Stimulated activated CD8-positive, alpha-beta memory T cell treated with anti-CD3 and anti-CD28 coated beads, Interleukin-7, amount 100 ng/mL, for 48 hours (primary cell): ENCODE data around the gene OSTN.
"Not testable (repeated sequence)": the region's sequence is repeated elsewhere in the genome, so short reads cannot be mapped to it uniquely, and the experiment has no call there.

ENCODE experiments used
- DNase-seq, 2 donors: peaks; one replicate each; pipeline ENCODE4 v3.0.0-alpha.2; 2020; ENCODE audit warnings: low read depth in 1 of 2; ENCODE audit errors: extremely low read depth in 1 of 2

The OSTN gene

DNA sequence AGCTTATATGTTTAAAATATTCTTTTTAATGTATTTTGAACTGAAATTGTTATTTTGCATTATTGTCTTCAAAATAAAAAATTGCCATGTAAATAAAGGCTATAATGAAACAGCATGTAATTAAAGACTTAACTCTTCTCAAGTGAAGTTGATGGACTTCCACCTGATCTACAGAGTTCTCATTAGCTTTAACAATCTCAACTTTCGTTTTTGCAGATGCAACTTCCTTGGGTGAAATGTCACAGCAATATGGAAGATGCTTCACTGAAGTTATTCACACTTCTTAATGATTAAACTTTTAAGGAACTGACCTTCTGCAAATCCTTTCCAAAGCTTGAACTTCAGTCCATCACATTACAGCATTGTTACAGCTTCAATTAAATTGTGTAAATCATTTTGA lies 63.6 kb downstream of the OSTN start:
- no peak for DNase-seq

DNA sequence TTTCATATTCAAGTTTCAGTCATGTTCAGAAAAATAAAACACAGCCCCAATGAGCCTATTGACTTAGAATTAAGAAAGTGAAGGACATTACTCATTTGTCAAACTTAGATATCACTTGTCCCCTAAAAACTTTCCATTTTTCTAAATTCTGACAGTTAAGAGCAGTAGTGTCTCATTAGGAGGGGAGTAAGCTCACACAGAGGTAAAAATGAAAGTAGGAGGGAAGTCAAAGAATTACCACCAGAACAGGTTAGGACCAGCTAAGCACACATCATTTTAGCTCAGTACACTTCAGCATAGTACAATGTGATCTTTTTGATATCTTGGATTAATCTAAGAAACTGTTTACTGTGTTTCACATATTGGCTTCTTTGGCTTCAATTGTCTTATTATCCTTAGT lies 64.3 kb downstream of the OSTN start:
- DNase-seq: no peak

DNA sequence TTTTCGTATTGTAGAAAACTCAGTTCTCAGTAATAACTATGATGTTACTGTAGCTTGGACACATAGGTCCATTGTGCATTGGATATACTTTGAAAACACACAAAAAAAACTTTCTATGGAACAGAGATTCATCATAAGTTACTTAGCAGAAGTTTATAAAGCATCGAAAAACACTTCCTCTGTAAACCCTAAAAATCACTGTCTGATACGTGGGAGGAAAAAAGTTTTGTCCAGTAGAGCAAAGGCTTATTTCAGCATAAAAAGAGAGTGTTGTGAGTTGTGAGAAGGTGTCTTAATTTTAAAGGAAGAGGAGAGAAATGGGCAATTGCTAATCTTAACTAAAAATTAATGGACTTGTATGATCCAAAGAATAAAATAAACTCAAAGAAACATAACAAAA lies 64.8 kb downstream of the OSTN start:
- DNase-seq: no peak

DNA sequence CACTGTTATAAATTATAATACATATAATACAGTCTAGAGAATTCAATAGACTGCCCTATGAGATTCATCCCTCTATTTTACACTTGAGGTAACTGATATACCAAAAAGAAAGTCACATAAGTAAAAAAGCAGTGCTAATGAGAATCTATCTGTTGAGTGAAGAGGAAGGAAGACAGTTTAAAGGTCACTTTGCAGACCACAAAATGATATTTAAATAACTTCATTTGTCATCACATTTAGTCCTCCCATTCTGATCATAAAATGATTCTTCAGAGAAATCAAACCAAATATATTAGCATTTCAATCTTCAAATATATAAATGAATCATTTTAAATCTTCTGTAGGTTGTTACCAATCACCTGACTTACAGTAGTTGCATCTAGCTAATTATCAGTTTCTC lies 69.7 kb downstream of the OSTN start:
- no peak for DNase-seq

DNA sequence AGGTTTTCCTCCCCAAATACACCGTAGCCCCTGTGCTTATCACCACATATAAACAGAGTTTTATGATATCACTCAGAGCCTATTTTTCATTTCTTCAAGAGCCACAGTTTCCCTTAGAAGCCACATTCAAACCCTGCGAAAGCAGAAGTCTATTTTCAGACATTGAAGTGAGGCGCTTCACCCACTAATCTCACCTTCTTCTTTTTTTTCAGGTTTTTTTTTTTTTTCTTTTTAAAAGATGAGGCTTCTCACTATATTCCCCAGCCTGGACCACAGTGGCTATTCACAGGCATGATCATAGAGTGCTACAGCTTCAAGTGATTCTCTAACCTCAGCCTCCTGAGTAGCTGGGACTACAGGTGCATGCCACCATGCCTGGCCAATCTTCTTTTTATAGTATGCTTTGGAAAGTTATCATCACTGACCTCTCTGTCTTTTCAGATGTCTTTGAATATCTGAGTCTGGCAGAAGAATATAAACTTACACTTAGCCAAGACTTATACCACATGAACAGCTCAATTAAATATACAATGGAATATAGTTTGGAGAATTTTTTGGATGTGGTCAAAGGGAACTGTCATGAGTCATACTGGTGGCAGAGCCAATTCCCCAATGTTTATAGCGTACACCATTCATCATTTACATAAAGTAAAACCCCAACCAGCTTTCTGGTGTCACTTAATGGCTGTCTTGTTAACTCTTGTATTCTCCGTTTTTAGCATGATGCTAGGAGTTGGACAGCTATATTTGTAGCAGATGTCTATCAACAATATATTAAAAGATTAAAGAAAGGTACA lies 70.4 kb downstream of the OSTN start:
- no peak for DNase-seq

DNA sequence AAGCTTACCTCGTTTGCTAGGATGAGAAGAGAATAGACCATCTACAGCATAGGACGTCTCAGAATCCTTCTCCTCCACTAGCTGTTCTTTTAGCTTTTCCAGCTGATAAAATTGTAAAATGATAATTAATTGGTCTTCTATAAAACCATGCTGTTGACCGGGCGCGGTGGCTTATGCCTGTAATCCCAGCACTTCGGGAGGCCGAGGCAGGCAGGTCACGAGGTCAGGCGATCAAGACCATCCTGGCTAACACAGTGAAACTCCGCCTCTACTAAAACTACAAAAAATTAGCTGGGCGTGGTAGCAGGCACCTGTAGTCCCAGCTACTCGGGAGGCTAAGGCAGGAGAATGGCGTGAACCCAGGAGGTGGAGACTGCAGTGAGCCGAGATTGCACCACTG lies 76.2 kb downstream of the OSTN start:
- DNase-seq: not testable (repeated sequence)

DNA sequence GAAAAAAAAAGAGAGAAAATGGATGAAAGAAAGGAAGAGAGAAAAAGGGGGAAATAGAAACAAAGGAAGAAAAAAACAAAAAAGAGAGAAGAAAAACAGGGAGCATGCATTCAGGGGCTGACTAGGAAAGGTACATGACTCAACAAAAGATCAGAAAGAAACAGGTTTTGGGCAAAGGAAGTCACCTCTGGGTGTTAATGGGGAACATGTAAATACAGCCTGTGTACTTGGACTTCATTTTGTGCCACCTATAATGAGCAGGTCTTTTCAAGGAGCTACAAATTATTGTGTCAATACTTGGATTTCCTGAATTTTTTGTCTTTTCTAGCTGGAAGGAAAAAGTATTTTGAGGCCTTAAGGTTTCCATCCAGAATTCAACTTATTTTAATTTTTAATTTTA lies 76.7 kb downstream of the OSTN start:
- DNase-seq: no peak

DNA sequence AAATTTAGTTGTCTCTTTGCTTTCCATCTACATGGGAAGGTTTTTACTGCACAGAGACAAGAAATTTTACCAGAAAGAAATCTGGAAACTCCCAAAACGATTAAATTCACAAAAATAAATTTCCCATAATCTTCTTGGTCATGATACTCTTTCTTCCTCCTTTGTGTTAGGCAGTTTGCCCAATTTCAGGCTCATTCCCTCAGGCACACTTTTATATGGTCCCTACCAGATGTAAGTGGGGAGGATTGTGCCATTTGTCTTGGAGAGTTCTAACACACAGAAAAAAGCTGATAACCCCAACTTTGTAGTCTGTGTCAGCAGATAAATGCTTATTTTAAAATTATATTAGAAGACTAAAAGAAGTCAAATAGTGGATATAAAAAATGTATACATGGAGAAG lies 81.1 kb downstream of the OSTN start:
- no peak for DNase-seq

DNA sequence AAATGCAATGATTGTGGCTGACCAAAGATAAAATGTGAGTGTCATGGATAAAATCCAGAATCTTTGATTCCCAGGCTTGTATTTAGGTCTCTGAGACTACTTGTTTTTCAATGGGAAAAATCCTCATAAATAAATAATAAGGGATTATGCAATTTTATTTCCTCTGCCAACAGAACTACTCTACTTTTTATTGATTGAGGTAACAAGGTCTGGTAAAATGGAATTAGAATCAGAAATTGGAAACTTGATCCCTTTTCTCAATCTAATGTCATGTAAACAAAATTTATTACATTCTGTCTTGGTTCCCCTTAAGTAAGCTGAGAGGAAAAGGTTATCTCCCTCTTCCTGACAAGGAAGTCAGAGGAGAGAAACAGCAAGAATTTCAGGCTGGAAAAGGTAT lies 81.8 kb downstream of the OSTN start:
- DNase-seq: no peak

DNA sequence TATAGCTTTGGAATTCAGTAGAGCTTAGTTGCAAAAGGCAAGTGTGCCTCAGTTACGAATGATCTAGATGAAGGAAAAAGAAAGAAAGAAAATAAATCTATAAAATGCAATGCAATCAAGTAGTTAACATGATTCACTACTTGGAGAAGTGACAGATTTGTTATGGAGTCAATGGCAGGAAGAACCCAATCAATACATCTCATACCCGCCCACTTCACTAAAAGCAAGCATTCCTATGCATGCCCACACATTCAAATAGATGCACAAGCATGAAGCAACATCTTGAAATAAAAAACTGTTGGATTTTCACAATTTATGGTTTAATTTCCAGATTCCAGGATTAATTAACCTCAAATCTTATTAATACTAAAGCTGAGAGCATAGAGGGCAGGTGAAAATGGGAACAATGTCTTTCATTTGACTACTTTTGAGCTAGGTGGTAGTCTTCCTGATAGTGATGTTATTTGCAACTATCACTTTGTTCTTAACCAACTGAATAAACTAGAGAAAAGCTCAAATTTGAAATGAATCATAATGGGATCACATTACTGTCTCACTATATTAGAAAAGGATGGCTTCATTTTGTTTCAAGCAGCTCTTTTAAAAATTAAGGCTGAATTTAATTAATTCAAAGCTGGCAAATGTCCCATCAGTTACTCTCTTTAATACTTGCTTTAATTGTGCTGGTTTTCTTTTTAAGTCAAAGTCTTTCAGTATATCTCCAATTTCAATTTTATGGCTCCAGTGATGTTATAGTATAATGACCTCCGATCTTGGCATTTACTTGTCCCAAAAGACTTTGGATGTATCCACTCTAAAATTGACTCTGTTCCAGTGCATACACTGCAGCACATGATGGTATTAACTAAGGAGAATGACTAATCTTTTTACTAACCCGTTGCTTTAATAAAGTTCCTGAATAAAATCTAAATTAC lies 83.5 kb downstream of the OSTN start:
- no peak for DNase-seq

DNA sequence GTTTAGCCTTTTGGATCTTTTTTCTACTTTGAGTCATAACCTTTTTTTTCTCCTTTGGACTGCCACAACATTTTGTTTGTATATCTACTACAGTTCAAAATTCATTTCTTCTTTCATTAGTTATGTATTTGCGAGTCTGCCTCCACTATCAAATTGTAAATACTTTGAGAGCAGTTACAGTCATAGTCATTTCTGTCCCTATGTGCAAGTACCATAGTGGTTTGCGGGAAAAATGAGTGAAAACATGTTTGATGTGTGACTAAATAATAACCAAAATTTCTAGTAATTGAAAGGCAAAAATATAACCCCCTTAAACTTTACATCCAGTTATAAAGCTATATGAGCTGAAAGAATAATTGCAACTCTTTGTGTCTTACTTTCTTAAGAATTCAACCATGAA lies 84.4 kb downstream of the OSTN start:
- no peak for DNase-seq

DNA sequence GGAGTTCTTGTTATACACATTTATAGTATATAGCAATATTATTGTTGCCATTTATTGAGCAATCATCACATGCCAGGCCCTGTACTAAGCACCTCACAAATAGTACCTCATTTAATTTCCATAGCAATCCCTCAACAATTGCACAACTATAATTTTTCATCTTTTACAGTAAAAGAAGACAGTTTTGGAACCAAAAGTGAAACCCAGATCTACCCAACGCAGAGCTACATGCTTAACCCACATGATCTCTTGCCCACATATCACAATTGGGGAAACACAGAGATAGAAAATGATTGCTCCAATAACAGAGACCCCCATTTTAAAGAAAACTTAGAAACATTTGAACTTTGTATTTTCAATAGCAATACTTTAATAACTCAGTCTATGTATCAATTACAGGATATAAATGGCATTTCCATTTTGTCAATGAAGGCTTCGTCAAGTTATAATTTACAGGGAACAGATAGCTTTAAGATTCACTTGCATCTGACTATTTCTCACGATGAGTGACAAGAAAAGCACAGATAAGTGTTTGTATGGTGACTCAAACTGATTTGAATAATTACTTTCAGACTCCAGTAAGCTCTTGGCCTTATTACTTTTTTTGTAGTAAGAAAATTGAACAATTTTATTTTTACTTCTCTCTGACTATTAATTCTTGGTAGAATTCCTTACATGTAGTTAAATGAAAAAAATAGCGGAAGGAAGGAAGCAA lies 91.4 kb downstream of the OSTN start:
- no peak for DNase-seq

DNA sequence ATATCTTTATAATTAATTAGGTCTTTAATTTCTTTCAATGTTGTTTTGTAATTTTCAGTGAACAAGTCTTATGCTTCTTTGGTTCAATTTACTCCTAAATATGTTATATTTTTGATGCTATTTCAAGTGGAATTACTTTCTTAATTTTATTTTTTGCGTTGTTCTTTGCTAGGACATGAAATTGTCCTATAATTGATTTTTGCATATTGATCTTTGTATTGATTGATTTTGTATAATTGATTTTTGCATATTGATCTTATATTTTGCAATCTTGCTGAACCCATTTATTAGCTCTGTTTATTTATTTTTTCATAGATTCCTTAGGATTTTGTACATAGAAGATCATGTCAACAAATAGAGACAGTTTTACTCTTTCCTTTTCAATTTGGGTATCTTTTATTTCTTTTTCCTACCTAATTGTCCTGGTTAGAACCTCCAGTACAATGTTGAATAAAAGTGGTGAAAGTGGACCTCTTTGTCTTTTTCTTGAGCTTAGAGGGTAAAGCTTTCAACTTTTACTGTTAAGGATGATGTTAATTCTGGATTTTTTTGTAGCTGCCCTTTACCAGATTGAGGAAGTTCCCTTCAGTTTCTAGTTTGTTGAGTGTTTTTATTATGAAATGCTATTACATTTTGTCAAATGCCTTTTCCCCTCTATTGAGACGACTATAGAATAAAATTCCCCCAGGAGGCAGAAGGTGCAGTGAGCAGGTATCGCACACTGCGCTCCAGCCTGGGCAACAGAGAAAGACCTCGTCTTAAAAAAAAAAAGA lies 93.4 kb downstream of the OSTN start:
- no peak for DNase-seq

DNA sequence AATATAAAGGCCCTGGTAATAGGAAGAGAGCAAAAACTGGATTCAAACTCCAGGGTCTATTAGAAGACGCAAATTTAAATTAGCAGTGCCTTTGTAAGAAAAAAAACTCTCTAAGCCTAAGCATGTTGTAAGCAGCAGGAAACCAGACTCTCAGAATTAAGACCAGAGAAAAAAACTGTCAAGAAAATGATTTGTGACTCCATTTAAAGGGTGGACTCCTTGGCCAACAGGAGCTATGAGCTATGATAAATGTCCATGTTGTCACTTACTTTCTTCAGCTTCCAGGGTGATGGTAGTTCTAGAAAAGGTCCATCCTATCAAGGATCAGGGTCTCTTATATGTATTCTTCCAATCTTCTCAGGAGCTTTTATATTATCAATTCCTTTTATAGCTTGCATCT lies 95.2 kb downstream of the OSTN start:
- no peak for DNase-seq

DNA sequence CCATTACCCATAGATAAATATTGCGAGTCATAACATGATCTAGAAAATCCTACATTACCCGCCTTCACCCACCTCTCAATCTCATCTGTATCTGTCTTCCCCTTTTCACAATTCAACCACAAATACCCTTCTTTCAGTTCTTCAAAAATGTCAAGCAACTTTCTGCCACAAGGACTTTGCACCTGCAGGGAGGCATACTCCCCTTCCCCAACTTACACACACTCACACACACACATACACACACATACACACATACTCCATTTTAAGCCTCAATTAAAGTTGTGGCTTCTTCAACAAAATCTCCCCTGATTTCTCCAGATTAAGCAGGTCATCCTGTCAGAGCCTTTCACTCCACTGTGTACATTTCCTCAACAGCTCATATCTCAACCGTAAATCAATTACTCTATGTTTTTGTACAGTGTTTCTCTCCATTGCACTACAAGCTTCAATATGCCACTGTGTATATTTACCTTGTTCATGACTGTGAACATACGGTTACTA lies 97.0 kb downstream of the OSTN start:
- no peak for DNase-seq

DNA sequence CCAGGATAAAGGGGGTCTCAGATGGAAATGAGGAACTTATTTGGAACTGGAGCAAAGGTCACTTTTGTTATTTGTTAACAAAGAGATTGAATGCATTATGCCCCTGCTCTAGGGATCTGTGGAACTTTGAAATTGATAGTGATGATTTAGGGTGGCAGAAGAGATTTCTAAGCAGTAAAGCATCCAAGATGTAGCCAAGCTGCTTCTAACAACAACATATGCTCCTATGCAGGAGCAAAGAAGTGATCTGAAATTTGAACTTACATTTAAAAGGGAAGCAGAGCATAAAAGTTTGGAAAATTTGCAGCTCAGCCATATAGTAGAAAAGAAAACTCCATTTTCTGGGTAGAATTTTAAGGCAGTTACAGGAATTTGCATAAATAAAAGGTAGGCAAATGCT lies 99.8 kb downstream of the OSTN start:
- DNase-seq: no peak

DNA sequence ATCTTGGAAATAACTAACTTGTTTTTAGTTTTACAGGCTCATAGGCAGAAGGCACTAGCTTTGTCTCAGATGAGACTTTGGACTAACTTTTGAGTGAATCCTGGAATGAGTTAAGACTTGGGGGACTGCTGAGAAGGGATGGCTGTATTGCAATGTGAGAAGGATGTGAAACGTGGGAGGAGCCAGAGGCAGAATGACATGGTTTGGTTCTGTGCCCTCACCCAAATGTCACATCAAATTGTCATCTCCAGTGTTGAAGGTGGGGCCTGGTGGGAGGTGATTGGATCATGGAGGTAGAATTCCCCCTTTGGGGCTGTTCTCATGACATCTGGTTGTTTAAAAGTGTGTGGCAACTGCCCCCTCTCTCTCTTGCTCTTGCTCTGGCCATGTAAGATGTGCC lies 101.4 kb downstream of the OSTN start:
- no peak for DNase-seq

DNA sequence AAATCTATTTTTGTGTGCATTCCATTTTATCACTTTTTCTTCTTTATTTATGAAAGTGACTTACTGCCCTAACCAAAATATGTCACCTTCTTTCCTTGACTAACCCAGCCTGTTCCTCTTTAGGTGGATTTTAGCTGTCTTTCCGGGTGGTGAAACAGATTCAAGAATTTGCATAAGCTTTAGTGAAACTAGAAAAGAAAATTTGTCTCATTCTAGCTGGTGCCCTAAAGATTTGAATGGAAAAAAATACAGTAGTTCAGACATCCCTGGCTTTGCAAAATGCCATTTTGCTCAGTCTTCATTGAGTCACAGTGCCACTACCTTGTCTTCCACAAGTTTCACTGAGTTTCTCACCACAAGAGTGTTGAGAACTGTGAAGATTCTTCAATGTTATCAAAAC lies 102.0 kb downstream of the OSTN start:
- no peak for DNase-seq

DNA sequence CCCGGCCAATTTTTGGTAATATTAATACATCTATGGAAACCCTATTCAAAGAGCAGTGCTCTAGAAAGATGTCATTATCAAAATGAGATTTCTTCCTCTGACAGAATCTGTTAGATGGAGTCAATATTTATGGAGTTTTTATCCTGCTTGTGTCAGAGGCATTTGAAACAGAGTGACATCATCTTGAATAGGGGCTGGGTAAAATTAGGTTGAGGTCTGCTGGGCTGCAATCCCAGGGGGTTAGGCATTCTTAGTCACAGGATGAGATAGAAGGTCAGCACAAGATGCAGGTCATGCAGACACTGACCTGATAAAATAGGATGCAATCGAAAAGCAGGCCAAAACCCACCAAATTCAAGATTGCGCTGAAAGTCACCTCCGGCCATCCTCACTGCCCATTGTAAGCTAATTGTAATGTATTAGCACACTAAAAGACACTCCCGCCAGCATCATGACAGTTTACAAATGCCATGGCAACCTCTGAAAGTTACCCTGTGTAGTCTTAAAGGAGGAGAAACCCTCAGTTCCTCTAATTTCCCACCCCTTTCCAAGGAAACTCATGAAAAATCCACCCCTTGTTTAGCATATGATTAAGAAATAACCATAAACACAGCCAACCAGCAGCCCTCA lies 102.9 kb downstream of the OSTN start:
- no peak for DNase-seq

DNA sequence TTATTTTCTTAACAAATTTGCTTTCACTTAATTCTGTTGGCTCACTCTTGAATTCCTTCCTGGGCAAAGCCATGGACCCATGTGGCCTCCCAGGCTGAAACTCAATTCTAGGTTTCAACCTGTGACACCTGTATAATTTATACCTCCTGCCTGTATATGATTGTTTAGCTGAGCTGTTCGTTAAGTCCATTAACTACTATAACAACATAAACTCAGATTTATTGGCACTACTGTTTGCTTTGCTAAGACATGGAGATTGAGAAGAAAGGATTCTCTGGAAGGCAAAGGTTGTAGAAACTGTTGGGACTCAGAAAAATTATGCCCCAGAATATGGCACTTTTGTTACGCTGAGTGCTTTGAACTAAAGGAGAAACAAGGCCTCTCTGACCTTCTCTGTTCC lies 103.4 kb downstream of the OSTN start:
- DNase-seq: no peak
